HG03442 (cell line): Measurements from ENCODE around the gene PHF5A.
"Not testable (repeated sequence)": the region's sequence is repeated elsewhere in the genome, so short reads cannot be mapped to it uniquely, and the experiment has no call there.

Source experiments
- ATAC-seq: cut with Tn5 transposase; IDR thresholded peaks from one replicate; pipeline ENCODE4 v1.9.1; 2021; ENCODE audit warnings: mild to moderate bottlenecking, moderate library complexity; ENCODE audit not compliant: unreplicated experiment

The PHF5A gene

GRCh38 chr22:41447435-41448188 is 20.9 kb downstream of the PHF5A start:
- ATAC-seq = no peak

GRCh38 chr22:41446639-41447434 is 21.7 kb downstream of the PHF5A start, which contains the start of gene TOB2:
Gene TOB2, minus strand, starts transcription at chr22:41446801. Its CDS starts 9,456 bp downstream, at chr22:41437345.
- ATAC-seq = peak; percentile 37

GRCh38 chr22:41446057-41446501 is 22.4 kb downstream of the PHF5A start:
- ATAC-seq = no peak

GRCh38 chr22:41445129-41446056 is 23.1 kb downstream of the PHF5A start:
- no peak for ATAC-seq

DNA sequence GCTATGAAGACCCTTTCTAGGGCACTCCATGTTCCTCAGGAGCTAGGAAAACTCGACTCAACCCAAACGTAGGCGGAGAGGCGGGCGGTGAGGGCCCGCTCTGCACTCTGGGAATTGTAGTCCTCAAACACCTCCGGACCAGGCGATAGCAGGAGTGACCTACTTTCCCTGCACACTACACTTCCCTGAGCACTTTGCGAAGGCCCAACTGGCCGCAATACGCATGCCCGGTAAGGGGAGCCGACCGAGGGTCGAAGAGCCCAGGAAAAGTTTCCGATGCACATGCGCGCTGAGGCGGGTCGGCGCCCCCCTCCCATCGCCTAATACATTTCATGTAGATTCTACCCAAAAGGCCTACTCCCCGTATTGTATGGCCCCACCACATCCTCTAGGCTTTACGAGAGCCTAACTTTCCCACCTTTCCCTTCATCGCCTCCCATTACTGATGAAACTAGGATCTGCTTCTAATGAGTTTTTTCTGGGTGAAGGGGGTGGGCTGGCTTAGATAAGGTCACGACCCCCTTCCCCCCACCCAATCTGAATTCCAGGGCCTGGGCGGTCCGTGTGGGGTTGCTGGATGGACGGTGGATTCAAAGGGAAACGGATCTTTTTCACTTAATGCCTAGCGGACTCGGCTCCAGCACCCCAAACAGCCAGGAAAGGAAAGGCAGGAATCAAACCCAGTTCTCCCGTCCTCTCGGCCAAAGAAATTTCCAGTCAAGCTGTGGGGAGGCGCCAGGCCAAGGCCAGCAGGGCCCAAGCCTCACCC is 23.9 kb downstream of the PHF5A start:
- ATAC-seq = peak; percentile 53

DNA sequence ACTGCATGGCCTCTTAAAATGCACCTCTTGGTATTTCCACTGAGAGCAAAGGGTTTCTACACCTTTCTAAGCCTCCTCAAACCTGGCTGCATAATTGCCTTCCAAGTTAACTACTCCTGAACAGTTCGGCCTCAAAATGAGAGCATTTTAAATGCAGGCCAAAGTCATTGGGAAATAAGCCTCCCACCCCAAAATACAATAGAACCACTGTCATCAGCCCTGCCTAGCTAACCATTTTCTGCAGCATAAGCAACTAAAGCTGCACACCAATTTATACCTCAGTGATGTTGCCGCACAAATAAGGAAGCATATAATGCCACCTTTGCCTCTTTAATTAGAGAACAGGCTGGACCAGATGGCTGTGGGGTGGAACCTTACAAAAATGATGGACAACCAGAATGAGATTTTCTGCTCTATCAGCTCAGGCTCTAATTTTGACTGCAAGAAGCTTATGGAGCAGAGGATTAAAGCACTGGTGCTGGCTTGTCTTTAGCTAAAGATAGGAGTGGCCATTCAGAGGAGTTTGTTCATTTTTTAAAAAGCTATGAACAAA is 26.2 kb downstream of the PHF5A start:
- ATAC-seq = no peak

DNA sequence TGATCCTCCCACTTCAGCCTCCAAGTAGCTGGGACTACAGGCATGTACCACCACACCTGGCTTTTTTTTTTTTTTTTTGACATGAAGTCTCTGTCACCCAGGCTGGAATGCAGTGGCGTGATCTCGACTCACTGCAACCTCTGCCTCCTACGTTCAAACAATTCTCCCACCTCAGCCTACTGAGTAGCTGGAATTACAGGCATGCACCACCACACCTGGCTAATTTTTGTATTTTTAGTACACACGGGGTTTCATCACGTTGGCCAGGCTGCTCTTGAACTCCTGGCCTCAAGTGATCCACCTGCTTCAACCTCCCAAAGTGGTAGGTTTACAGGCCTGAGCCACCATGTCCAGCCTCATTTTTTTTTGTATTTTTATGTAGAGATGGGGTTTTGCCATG is 28.0 kb downstream of the PHF5A start:
- ATAC-seq = not testable (repeated sequence)

- ATAC-seq = no peak
These were observed 31.3 kb downstream of the PHF5A start for GRCh38 chr22:41437198-41437597.

GRCh38 chr22:41436322-41437113 is 32.0 kb downstream of the PHF5A start:
- ATAC-seq = no peak

DNA sequence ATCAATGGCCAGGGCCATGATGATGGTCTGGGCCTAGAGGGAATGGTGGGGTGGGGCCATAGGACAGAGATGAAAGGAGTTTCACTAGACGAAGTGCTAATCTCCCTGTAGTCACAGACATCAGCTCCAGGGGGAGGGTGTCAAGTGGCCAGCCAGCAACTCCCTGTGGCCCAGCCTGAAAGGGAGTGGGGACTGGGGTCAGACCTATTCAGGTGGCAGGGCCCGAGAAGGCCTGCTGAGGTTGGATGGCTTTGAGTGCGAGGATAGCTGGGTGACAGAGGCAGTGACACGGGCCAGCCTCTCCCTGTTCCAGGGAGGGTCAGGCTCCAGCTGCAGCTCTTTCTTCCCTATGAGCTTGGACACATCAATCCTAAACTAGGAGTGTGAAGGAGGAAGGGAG is 32.9 kb downstream of the PHF5A start:
- no peak for ATAC-seq

DNA sequence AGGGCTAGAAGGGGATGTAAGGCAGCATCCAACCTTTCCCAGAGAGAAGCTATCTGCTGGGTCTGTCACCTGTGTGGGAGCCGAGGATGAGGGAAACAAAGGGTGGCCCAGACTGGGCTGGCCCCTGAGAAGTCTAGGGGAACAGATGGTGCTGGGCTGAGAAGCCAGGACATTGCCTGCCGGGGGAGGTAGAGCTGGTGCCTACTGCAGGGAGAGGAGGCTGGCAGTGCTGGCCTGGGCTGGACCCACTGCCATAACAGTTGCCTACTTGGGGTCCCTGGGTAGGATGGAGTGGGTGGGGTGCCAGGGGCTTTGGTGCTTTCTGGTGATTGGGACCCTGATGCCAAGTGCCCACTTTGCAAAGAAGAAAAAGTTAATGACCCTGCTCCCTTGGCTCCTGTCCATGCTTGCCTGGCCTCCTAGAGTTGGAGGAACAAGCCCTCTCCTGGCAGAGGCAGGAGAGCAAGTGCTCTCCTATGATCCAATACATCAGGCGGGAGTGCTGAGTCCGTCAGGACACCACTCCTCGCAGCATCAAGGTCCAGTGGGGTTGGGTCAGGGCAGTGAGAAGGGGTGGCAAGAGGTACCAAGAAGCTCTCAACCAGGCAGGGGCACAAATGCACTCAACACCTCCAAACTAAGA is 34.0 kb downstream of the PHF5A start:
- not testable (repeated sequence) for ATAC-seq

DNA sequence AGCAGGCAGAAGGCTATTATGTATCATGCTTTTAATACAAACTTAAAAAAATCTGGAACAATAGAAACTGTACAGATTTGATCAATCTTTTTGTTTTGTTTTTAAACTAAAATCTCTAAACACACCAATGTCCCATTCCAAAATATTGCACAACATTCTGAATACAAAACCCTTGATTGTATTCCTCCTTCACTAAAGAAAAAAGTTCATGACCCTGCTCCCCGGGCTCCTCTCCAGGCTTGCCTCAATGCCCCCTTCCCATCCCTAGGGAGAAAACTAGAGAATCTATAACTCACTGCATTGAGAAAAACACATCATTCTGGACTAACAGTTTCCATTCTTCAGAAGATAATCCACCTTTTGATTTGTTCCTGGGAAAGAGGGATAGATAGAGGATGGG is 35.0 kb downstream of the PHF5A start:
- not testable (repeated sequence) for ATAC-seq

DNA sequence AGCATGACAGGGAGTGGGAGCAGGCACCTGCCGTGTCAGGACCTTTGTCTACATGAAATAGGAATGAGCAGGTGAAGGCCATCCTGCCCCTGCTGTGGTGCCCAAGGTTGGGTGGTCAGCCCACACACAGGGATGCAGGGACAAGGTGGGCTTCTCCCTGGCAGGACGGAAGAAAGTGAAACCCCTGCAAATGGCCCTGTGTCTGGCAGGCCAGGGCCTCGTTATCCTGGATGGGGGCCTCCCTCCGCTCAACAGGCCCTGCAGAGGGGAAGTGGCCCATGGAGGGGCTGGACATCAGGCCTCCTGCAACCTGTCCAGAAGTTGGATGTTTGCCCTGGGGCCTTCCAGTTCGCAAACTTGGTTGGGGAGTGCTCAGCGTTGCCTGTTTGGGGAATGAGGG is 36.8 kb downstream of the PHF5A start:
- ATAC-seq = no peak

DNA sequence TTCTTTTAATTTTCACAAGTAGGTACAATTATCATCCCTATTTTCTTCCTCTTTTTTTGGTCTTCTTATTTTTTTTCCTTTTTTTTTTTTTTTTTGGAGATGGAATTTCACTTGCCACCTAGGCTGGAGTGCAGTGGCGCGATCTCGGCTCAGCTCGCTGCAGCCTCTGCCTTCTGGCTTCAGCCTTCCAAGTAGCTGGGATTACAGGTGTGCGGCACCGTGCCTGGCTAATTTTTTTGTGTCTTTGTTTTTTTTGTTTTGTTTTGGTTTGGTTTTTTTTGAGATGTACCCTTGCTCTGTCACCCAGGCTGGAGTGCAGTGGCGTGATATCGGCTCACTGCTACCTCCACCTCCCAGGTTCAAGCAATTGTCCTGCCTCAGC is 38.5 kb downstream of the PHF5A start:
- no peak for ATAC-seq

DNA sequence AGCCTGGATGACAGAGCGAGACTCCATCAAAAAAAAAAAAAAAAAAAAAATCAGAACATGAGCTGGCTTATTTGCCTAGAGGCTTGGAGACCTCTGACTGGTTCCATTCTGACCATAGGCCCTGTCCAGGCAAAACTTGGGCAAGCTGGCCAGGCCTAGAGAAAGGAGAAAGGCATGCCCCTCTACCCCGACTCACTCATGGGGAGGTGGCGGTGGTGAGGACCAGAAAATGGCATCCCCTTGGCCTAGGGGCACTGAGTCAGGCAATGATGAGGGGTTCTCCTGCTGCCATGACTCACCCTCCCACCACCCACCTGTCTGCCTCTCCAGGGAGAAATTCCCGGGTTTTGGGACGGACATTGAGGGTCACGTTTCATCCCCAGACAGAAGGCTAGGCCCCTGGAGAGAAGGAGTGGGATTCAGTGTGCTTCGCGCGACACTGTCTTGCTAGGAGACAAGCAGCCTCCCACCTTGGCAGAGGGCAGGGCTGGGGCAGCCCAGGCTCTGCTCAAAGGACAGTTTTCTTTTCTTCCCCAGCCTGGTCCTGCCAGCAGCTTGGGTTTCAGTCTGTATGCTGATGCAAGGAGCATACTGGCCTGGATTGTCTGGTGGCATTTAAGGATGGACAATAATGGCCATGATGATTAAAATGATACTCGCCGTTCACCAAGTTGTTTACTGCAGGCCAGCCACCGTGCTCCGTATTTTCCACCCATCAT is 39.1 kb downstream of the PHF5A start:
- no peak for ATAC-seq

DNA sequence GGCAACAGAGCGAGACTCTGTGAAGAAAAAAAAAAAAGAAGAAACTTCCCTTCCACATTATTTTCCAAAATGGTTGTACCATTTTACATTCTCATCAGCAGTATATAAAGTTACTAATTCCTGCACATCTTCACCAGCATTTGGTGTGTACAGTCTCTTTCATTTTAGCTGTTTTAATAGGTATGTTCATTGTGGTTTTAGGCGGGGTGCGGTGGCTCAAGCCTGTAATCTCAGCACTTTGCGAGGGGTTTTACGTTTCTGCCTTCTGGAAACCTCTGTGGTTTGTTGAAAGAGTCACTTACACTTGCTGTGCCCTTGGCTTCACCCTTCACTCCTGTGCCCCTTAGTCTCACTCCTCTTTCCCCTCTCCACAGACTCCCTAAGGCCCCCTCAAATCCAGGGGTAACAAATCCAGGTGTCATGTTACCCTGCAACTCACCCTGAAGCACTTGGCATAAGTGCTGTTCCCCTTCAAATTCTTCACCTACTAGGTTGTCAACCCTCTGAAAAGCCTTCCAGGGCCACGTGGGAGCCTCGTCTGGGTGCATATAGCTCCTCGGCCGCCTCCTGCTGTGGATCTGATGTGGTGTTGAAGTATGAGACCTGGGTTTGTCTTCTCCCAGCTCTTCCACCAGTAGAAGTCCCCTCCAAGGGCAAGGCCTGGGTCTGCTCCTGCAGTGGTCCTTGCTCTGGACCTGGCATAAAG is 42.7 kb downstream of the PHF5A start:
- ATAC-seq = no peak

GRCh38 chr22:41418717-41419116 is 49.8 kb downstream of the PHF5A start:
- no peak for ATAC-seq
